HCT116 (cell line): ENCODE results near the gene UNC5C. TPM values are rescaled to one million over a fixed set of nuclear protein-coding genes. Genes with fewer than 3 reads are reported as not detected.

ENCODE experiments used
- ATAC-seq: fragments of 200-7000 bp; cut with Tn5 transposase; 2 replicates; pipeline ENCODE4 v1.9.1; 2020; ENCODE audit warnings: mild to moderate bottlenecking, moderate library complexity
- BruUV-seq: library from RNA; stranded (reverse); fragments of 400-500 nt; replicated peaks from 2 replicates; lab custom pipeline; 2021; lab: Mats Ljungman, UMichigan
- CTCF ChIA-PET: fragments of 300-600 bp; sonication (Branson Sonifier 250); formaldehyde crosslinking; loops from one replicate; lab custom pipeline; 2021; ENCODE audit warnings: antibody characterized with exemption; lab: Charles Lee
- POLR2A ChIA-PET: fragments of 300-600, 350-600 bp; sonication (Branson Sonifier 250); formaldehyde crosslinking; loops from one replicate; lab custom pipeline; 2021; ENCODE audit warnings: antibody characterized with exemption; lab: Charles Lee
- RAD21 ChIA-PET, 2 experiments: fragments of 300-600 bp; sonication (Branson Sonifier 250); formaldehyde crosslinking; loops; one replicate each; lab custom pipeline; 2023; ENCODE audit warnings: low total read pairs in 2 of 2; ENCODE audit not compliant: uncharacterized antibody in 2 of 2, unreplicated experiment in 2 of 2, low non-redundant PET in 1 of 2; lab: Charles Lee
- DNase-seq: peaks from one replicate; pipeline ENCODE4 v3.0.0-alpha.2; 2010; ENCODE audit warnings: low read depth, low spot score
- H2AFZ ChIP-seq: fragments of 200-600 bp; shearing (Covaris generic), sonication (generic); 2 replicates; pipeline ENCODE4 v1.6.1; 2017; ENCODE audit warnings: low read depth, mixed run types, mixed read lengths, antibody characterized with exemption, low read length; ENCODE audit not compliant: poor library complexity, severe bottlenecking
- H3K27ac ChIP-seq: 2 replicates; pipeline ENCODE4 v1.5.1; 2012; ENCODE audit warnings: low read depth, low read length
- H3K27me3 ChIP-seq: fragments of 200-600 bp; sonication (generic); 2 replicates; pipeline ENCODE4 v1.6.1; 2016; ENCODE audit warnings: mixed run types, low read length, mixed read lengths; ENCODE audit not compliant: insufficient read depth
- H3K36me3 ChIP-seq, 2 experiments: fragments of 200-500 bp in 1 of 2; fragments of 200-600 bp in 1 of 2; sonication (Bioruptor generic) in 1 of 2; sonication (generic) in 1 of 2; 2 replicates each; pipeline versions ENCODE4 v1.5.1 to v1.6.1; 2014 to 2016; ENCODE audit warnings: low read length in 2 of 2, inconsistent platforms in 1 of 2, mixed read lengths in 1 of 2, mixed run types in 1 of 2; ENCODE audit not compliant: insufficient read depth in 2 of 2, control insufficient read depth in 1 of 2
- H3K4me1 ChIP-seq, 2 experiments: fragments of 200-600 bp in 1 of 2; sonication (generic) in 1 of 2; 2 replicates each; pipeline versions ENCODE4 v1.5.1 to v1.6.1; 2012 to 2017; ENCODE audit warnings: low read length in 2 of 2, inconsistent platforms in 1 of 2, mild to moderate bottlenecking in 1 of 2, mixed read lengths in 1 of 2, mixed run types in 1 of 2, moderate library complexity in 1 of 2; ENCODE audit not compliant: insufficient read depth in 2 of 2, control insufficient read depth in 1 of 2
- H3K4me2 ChIP-seq: fragments of 200-600 bp; sonication (generic); 2 replicates; pipeline ENCODE4 v1.6.1; 2017; ENCODE audit warnings: mixed run types, low read length, mixed read lengths
- H3K4me3 ChIP-seq, 2 experiments: fragments of 200-600 bp in 1 of 2; sonication (generic) in 1 of 2; replicated peaks in 1 of 2; 2 replicates each; pipeline ENCODE4 v1.5.1; 2011 to 2016; ENCODE audit warnings: low read length in 2 of 2, control low read depth in 1 of 2, low read depth in 1 of 2, mild to moderate bottlenecking in 1 of 2, mixed read lengths in 1 of 2, mixed run types in 1 of 2
- H3K79me2 ChIP-seq: fragments of 200-600 bp; sonication (generic); 2 replicates; pipeline ENCODE4 v1.6.1; 2017; ENCODE audit warnings: mild to moderate bottlenecking, mixed run types, low read length, moderate library complexity, mixed read lengths; ENCODE audit not compliant: insufficient read depth
- H3K9ac ChIP-seq: fragments of 200-600 bp; sonication (generic); 2 replicates; pipeline ENCODE4 v1.6.1; 2016; ENCODE audit warnings: low read length, mixed read lengths
- H3K9me2 ChIP-seq: fragments of 200-600 bp; sonication (generic), shearing (Covaris generic); 2 replicates; pipeline ENCODE4 v1.6.1; 2017; ENCODE audit warnings: mixed run types, mild to moderate bottlenecking, moderate library complexity; ENCODE audit not compliant: insufficient read depth
- H3K9me3 ChIP-seq, 2 experiments: fragments of 200-500 bp in 1 of 2; fragments of 200-600 bp in 1 of 2; sonication (Bioruptor generic) in 1 of 2; sonication (generic) in 1 of 2; 2 replicates each; pipeline ENCODE4 v1.6.1; 2014 to 2017; ENCODE audit warnings: low read length in 2 of 2, mixed read lengths in 2 of 2, inconsistent platforms in 1 of 2, low read depth in 1 of 2, mild to moderate bottlenecking in 1 of 2, mixed run types in 1 of 2, moderate library complexity in 1 of 2; ENCODE audit not compliant: control insufficient read depth in 1 of 2, insufficient read depth in 1 of 2
- H4K20me1 ChIP-seq: fragments of 200-600 bp; sonication (generic), shearing (Covaris generic); 2 replicates; pipeline ENCODE4 v1.6.1; 2017; ENCODE audit warnings: mixed run types, mild to moderate bottlenecking, moderate library complexity; ENCODE audit not compliant: insufficient read depth
- CBX3 ChIP-seq: IDR thresholded peaks from 2 replicates; pipeline ENCODE4 v1.6.1; 2012; ENCODE audit warnings: low read depth
- CEBPB ChIP-seq: IDR thresholded peaks from 2 replicates; pipeline ENCODE4 v1.6.1; 2012; ENCODE audit warnings: low read depth
- CTCF ChIP-seq, 3 experiments: fragments of 200-600 bp in 1 of 3; sonication (generic) in 1 of 3; IDR thresholded peaks in 2 of 3; conservative IDR thresholded peaks in 1 of 3; 2 replicates each; pipeline ENCODE4 v1.5.1; 2012 to 2017; ENCODE audit warnings: low read depth in 2 of 3, low read length in 2 of 3, antibody characterized with exemption in 1 of 3, borderline replicate concordance in 1 of 3, control low read depth in 1 of 3, mild to moderate bottlenecking in 1 of 3, mixed read lengths in 1 of 3, mixed run types in 1 of 3, moderate library complexity in 1 of 3; ENCODE audit not compliant: insufficient read depth in 1 of 3
- ELF1 ChIP-seq: IDR thresholded peaks from 2 replicates; pipeline ENCODE4 v1.6.1; 2012; ENCODE audit warnings: low read depth, borderline replicate concordance
- EZH2 ChIP-seq: fragments of 200-600 bp; sonication (generic); IDR thresholded peaks from 2 replicates; pipeline ENCODE4 v1.6.1; 2017; ENCODE audit warnings: antibody characterized with exemption, mixed run types
- EZH2phosphoT487 ChIP-seq: fragments of 200-600 bp; IDR thresholded peaks from 2 replicates; pipeline ENCODE4 v1.6.1; 2018; ENCODE audit warnings: antibody characterized with exemption, borderline replicate concordance
- FOSL1 ChIP-seq: IDR thresholded peaks from 2 replicates; pipeline ENCODE4 v1.6.1; 2012; ENCODE audit warnings: low read depth
- POLR2AphosphoS5 ChIP-seq: IDR thresholded peaks from 2 replicates; pipeline ENCODE4 v1.6.1; 2011; ENCODE audit warnings: mild to moderate bottlenecking, low read depth, low read length, moderate library complexity
- SIN3A ChIP-seq: IDR thresholded peaks from 2 replicates; pipeline ENCODE4 v1.6.1; 2012; ENCODE audit warnings: low read depth
- SRF ChIP-seq: IDR thresholded peaks from 2 replicates; pipeline ENCODE4 v1.6.1; 2012; ENCODE audit warnings: low read depth
- TCF7L2 ChIP-seq: IDR thresholded peaks from 2 replicates; pipeline ENCODE4 v1.7.0; 2011; ENCODE audit warnings: borderline replicate concordance, inconsistent platforms; ENCODE audit not compliant: insufficient read depth, insufficient read length; ENCODE audit errors: extremely low read depth
- YY1 ChIP-seq: IDR thresholded peaks from 2 replicates; pipeline ENCODE4 v1.6.1; 2011; ENCODE audit warnings: low read length, low read depth, moderate library complexity, mild to moderate bottlenecking; ENCODE audit not compliant: insufficient replicate concordance; ENCODE audit errors: extremely low read depth
- intact Hi-C: fragments of 100-400 bp; cut with micrococcal nuclease; formaldehyde crosslinking; loops from 2 replicates; pipeline ENCODE4 v1.10.0; 2022
- total RNA-seq: library from RNA; stranded (reverse); gene quantifications from one replicate; pipeline ENCODE4 v1.2.1, GENCODE V29; 2021; ENCODE audit not compliant: unreplicated experiment
- TF ChIP-seq, protein P1 (sequence below): IDR thresholded peaks from 2 replicates; pipeline ENCODE4 v1.6.1; 2012
- TF ChIP-seq, protein P2 (sequence below): IDR thresholded peaks from 2 replicates; pipeline ENCODE4 v1.6.1; 2012

UNC5C gene
- total RNA-seq, 1 experiment from 2014 or later, result not detected

DNA sequence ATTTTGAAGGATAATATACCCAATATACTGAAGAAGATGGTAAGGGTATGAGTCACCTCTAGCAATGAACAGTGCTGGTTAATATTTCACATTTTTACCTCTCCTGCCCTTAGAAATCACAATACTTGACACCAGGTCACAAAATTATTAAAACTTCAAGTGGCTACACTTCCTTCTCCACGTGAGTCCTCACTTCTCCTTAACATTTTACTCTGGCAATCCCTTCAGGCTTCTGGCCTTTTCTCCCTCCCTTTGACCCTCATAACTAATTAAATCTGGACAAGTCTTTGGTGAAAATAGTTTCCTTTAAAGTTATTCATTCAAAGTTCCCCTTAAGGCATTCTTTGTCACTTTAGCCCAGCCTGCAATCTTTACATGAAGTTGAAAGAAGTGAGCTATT, 190.4 kb downstream of the UNC5C start:
- no peak overlapping the region for H3K4me2 ChIP-seq
- ChIA-PET RAD21 (no interaction called here), CTCF (no interaction called here), POLR2A (no interaction called here)
- no peak overlapping the region for H3K27ac ChIP-seq
- no peak for ATAC-seq
- H3K9ac ChIP-seq, result no peak overlapping the region
- H3K79me2 ChIP-seq, result no peaks in the 10 kb centered on the region
- H3K9me3 ChIP-seq, result no peaks in the 10 kb centered on the region
- TF ChIP-seq YY1, result no peak
- TF ChIP-seq, protein P1, sequence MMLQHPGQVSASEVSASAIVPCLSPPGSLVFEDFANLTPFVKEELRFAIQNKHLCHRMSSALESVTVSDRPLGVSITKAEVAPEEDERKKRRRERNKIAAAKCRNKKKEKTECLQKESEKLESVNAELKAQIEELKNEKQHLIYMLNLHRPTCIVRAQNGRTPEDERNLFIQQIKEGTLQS, result no peak
- no peak for TF ChIP-seq SIN3A
- TF ChIP-seq, protein P2, sequence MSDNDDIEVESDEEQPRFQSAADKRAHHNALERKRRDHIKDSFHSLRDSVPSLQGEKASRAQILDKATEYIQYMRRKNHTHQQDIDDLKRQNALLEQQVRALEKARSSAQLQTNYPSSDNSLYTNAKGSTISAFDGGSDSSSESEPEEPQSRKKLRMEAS, result no peak
- TF ChIP-seq SRF, result no peak
- TF ChIP-seq CTCF (IDR thresholded peaks at IDR 0.05 in 2 of 3, conservative IDR thresholded peaks at IDR 0.05 in 1 of 3; ENCODE audit: borderline replicate concordance in 1 of 3, insufficient read depth in 1 of 3, low read depth in 2 of 3, low read length in 2 of 3), result no peak
- no peak for TF ChIP-seq EZH2
- no peak for TF ChIP-seq CEBPB
- TF ChIP-seq EZH2phosphoT487, result no peak
- no peak for TF ChIP-seq POLR2AphosphoS5
- no peak for TF ChIP-seq TCF7L2
- TF ChIP-seq CBX3, result no peak
- no peak for TF ChIP-seq ELF1
- TF ChIP-seq FOSL1, result no peak
- H3K4me1 ChIP-seq, result peaks cover 6 to 11% of the 10 kb centered on the region in 2 experiments; a peak in 2 of 4 replicates
- H3K27me3 ChIP-seq, result no peaks in the 10 kb centered on the region
- H2AFZ ChIP-seq, result no peak overlapping the region
- no peaks in the 10 kb centered on the region for H3K36me3 ChIP-seq
- BruUV-seq, result no TSS peak
- no peaks in the 10 kb centered on the region for H4K20me1 ChIP-seq
- no peaks in the 10 kb centered on the region for H3K9me2 ChIP-seq
- DNase-seq, result no peak
- H3K4me3 ChIP-seq, result no peak overlapping the region
- intact Hi-C loops, result no loop called here
